H1 (cell line): ENCODE results near the gene PRRT4. TPM values are rescaled to one million over a fixed set of nuclear protein-coding genes. Genes with fewer than 3 reads are reported as not detected.

Experiments
- CHD7 ChIP-seq: fragments of 300-600 bp; sonication (generic); IDR thresholded peaks from 2 replicates; pipeline ENCODE4 v1.7.1; 2012; ENCODE audit warnings: low read length, moderate library complexity, mild to moderate bottlenecking, inconsistent platforms; ENCODE audit not compliant: insufficient replicate concordance
- EP300 ChIP-seq, 2 experiments: IDR thresholded peaks; 1 replicate in 1 of 2; 2 replicates in 1 of 2; pipeline ENCODE4 v1.6.1; 2011 to 2012; ENCODE audit warnings: low read depth in 2 of 2, low read length in 2 of 2, mild to moderate bottlenecking in 2 of 2, borderline replicate concordance in 1 of 2, inconsistent platforms in 1 of 2, moderate library complexity in 1 of 2
- JUND ChIP-seq: IDR thresholded peaks from 2 replicates; pipeline ENCODE4 v1.6.1; 2011; ENCODE audit warnings: mild to moderate bottlenecking, improper control_type of control experiment, low read length
- KDM5A ChIP-seq: fragments of 200-600 bp; IDR thresholded peaks from 2 replicates; pipeline ENCODE4 v1.7.1; 2012; ENCODE audit warnings: mild to moderate bottlenecking, low read length, inconsistent platforms, mixed read lengths
- RBBP5 ChIP-seq: IDR thresholded peaks from 2 replicates; pipeline ENCODE4 v1.7.1; 2012; ENCODE audit warnings: low read depth, mild to moderate bottlenecking, inconsistent platforms, low read length, moderate library complexity, borderline replicate concordance
- RXRA ChIP-seq: IDR thresholded peaks from 2 replicates; pipeline ENCODE4 v1.6.1; 2011; ENCODE audit warnings: low read depth, mild to moderate bottlenecking, low read length, moderate library complexity; ENCODE audit not compliant: insufficient read depth
- SP2 ChIP-seq: IDR thresholded peaks from 2 replicates; pipeline ENCODE4 v1.6.1; 2012; ENCODE audit warnings: mild to moderate bottlenecking, low read length, inconsistent platforms
- TBP ChIP-seq: IDR thresholded peaks from 2 replicates; pipeline ENCODE4 v1.6.1; 2011; ENCODE audit warnings: low read depth, low read length, improper control_type of control experiment
- TEAD4 ChIP-seq: IDR thresholded peaks from 2 replicates; pipeline ENCODE4 v1.6.1; 2012; ENCODE audit warnings: low read depth, low read length, inconsistent platforms, mixed read lengths
- polyA plus RNA-seq, 7 experiments: library from polyadenylated mRNA; depleted of rRNA in 3 of 7; stranded (reverse) in 5 of 7; unstranded in 2 of 7; fragments of >200 nt in 5 of 7; fragments of 200-250 nt in 2 of 7; gene quantifications; 1 replicate in 5 of 7; 2 replicates in 1 of 7; 4 replicates in 1 of 7; pipeline versions ENCODE4 v1.2.1 to v1.2.3, GENCODE V29; 2011 to 2013; ENCODE audit warnings: missing spikeins in 2 of 7, mixed read lengths in 2 of 7
- total RNA-seq: library from RNA; stranded (reverse); fragmentation: NEBNext Ultra II Directional; extraction: Animal tissue kit (Norgen Biotek cat#: 25700); gene quantifications from 2 replicates; pipeline ENCODE4 v1.2.1, GENCODE V29; 2021

PRRT4 gene
- total and polyA plus RNA-seq, 2 of the 8 experiments (the other 6 are each of a cell fraction or from before 2014, with no cell fraction given): 0.34 to 1.0 TPM

GRCh38 chr7:128404886-128405470 is 43.5 kb upstream of the PRRT4 start (continued):
- TF ChIP-seq KDM5A (no peak), RXRA (no peak), TEAD4 (no peak), JUND (no peak), RBBP5 (no peak), SP2 (no peak), CHD7 (no peak), EP300 (IDR thresholded peaks at IDR 0.05; ENCODE audit: borderline replicate concordance in 1 of 2, low read depth in 2 of 2, low read length in 2 of 2) (no peak), TBP (no peak)
